ENCODE measurements around the gene C15orf40.
"Not testable (repeated sequence)": the region's sequence is repeated elsewhere in the genome, so short reads cannot be mapped to it uniquely, and the experiment has no call there.

Gene C15orf40

DNA sequence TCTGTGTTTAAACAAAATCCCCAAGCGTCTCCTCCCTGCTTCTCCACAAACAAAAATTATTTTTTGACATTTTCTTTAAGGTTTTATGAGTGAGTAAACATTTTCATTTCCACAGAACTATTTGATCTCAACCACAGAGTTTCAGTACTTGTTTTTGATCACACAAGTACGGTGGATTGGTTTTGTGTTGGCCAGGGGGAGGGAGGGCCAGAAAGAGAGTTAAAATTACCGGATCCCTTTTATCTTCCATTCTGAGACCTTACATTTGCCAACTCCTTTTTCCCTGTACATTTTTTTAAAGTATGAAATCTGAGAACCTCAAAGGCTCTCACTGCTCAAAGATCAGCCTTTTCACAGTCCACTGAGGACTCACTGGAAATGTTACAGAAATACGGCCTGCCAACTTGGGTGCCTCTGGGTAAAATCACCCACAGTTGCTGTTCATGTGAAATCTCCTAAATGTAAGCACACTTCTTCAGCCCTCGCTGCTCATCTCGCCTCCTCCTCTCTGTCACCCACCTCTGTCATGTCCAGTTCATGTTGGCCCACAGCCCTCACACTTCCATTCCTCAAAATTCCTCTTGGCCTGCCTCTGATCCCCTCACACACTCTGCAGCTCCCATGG lies 60.6 kb downstream of the C15orf40 start:
- DNase-seq: no peak

DNA sequence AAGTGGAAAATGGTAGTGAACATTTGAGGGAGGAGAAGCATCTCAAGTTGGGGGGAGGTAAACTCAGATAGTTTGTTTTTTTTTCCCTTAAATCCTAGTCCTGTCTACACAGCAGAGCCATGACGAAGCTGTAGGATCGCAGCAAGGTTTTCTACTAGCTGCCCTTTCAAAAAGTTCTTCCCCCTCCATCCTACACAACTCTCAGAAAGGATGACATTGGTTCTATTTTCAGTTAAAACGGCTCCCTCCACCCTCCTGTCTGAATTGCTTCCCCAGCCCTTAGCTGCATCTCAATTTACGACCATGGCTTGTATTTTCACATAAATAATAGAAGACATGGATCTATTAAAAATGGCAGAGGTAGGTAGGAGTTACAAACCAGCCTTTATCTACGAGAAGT lies 61.1 kb downstream of the C15orf40 start:
- DNase-seq: no peak

DNA sequence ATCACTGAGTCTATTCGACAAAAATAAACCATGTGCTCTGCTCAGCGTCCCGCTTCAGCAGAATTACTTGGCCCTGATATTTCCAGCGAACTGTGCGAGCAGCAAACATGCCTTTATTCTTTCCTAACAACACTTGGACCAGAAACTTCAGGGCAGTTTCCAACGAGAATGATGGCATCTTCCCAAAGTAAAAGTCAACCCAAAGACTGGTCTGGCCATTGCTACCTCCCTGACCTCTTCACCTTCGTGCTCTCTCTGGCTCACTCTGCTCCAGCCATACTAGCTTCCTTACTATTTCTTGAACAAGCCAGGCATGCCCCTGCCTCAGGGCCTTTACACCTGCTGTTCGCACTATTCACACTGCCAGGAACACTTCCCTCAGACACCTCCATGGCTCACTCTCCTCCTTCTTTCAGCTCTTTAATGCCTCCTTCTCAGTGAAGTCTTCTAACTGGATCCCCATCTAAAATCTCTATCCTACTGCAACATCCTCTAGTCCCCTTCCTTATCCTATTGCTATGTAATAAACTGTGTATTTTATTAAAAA lies 65.2 kb downstream of the C15orf40 start:
- no peak for DNase-seq

DNA sequence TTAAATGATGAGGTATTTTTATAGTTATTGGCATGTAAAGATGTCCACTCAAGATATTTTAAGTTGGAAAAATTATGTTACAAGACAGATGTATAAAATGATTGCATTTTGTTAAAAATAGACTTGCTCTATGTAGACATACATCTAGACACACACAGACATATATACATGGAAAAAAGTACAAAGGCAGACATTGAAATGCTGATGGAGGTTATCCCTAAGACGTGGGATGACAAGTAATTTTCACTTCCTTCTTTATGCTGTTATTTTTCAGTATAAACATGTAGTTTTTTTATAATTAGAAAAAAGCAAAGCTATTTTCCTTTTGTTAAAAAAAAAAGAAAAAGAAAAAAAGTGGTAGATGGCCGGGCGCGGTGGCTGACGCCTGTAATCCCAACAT lies 66.1 kb downstream of the C15orf40 start:
- DNase-seq: peak; percentile 19

DNA sequence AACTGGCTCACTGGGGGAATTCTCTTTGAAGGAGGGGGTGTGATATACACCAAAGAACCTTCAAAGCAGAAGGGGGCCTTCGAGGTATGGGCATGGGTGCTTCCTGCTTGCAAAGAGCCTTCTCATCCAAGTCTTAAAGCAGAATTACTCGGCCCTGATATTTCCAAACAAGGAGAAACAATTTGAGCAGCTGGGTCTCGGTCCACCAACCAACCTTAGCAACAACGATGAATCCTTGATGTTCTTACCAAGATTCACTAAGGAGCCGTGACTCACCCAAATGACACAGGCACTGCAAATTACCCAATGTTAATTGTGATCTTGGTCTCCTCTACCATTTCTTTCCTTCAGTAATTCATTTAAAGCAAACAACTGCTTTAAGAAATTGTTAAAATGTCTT lies 66.6 kb downstream of the C15orf40 start:
- peak; percentile 63 for DNase-seq

DNA sequence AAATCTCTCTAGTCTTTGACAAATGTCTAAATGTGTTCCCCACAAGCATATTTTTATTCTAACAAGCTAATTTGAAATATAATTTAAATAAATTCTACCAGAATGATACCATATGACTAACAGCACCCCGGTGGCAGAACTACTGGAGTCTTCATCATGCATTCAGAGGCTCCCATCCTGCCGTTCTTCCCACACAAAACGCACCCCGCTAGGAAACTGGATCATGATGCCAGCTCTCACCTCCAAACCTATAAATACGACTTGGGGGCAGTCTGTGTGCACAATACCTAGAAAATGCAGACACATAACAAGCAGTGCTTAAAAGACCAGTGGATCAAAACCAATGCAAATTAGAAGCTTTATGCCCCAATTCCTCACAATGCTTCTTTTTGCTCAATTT lies 67.4 kb downstream of the C15orf40 start:
- DNase-seq: no peak

DNA sequence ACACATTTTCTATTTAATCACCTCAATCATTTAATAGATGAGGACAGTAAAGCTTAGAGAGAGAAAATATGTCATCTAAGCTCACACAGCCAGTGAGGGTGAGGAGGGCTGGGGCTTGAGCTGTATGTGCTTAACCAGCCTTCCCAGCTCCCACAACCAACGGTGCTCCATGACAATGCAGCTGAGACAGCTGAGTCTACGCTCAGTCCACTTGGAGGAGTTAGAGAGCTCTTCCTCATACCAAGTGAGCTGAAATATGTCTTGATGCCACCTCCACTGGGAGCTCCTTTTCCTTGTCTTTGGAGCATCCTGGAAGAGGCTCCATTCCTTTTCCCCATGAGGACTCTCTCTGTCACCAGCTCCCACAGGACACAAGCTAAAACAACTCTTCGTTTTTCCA lies 68.3 kb downstream of the C15orf40 start:
- no peak for DNase-seq

DNA sequence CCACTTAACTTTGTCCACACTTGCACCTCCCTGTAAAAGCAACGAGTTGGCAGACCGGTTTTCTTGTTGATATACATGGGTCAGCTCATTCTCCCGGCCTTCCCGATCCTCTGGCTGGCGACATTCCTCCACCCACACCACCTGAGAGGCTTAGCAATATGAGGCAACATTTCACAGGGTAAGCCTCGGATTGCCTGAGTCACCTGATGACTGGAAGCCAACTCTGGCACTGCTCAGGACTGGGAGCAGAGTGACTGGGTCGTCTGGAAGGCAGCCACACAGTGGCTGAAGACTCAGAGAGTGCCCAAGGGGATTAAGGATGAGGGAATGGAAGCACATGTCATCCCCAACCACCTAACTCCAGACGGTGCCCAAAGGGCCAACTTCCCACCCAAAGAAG lies 68.7 kb downstream of the C15orf40 start:
- DNase-seq: no peak

DNA sequence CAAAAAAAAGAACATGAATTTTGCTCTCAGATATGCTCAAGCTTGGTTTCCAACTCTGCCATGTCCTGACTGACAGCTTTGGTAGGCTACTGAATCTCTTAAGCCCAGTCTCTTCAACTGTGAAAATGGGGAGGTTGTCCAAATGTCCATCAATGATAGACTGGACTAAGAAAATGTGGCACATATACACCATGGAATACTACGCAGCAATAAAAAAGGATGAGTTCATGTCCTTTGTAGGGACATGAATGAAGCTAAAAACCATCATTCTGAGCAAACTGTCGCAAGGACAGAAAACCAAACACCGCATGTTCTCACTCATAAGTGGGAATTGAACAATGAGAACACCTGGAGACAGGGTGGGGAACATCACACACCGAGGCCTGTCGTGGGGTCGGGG lies 71.8 kb downstream of the C15orf40 start:
- DNase-seq: not testable (repeated sequence)
